GM19397 (cell line): ENCODE measurements around the gene HECW1.
A peak's percentile ranks its signal among the peaks of the same experiment; 100 is the strongest.
"Not testable (repeated sequence)": the region's sequence is repeated elsewhere in the genome, so short reads cannot be mapped to it uniquely, and the experiment has no call there.

Experiments used
- ATAC-seq: cut with Tn5 transposase; IDR thresholded peaks from one replicate; pipeline ENCODE4 v1.9.1; 2021; ENCODE audit warnings: mild to moderate bottlenecking, moderate library complexity; ENCODE audit not compliant: unreplicated experiment

Gene HECW1

GRCh38 chr7:43112459-43112940 lies at the start of gene HECW1:
Gene HECW1, plus strand, starts transcription at chr7:43112647. Its CDS starts 131,259 bp downstream, at chr7:43243906.
- ATAC-seq, result no peak

GRCh38 chr7:43071604-43072003 lies 40.8 kb upstream of the HECW1 start:
- no peak for ATAC-seq

GRCh38 chr7:43072530-43072929 lies 39.9 kb upstream of the HECW1 start:
- peak; percentile 46 for ATAC-seq

- ATAC-seq, result not testable (repeated sequence)
Measured at GRCh38 chr7:43073811-43074210, 38.6 kb upstream of the HECW1 start.

GRCh38 chr7:43076189-43076605 lies 36.2 kb upstream of the HECW1 start:
- peak; percentile 61 for ATAC-seq

GRCh38 chr7:43076606-43077005 lies 35.8 kb upstream of the HECW1 start:
- no peak for ATAC-seq

- no peak for ATAC-seq
Measured at GRCh38 chr7:43077285-43077684, 35.2 kb upstream of the HECW1 start.

GRCh38 chr7:43077732-43078391 lies 34.6 kb upstream of the HECW1 start:
- ATAC-seq, result no peak

- ATAC-seq, result no peak
Measured at GRCh38 chr7:43078794-43079193, 33.7 kb upstream of the HECW1 start.

GRCh38 chr7:43081603-43082002 lies 30.8 kb upstream of the HECW1 start:
- no peak for ATAC-seq

- no peak for ATAC-seq
Measured at GRCh38 chr7:43083106-43083505, 29.3 kb upstream of the HECW1 start.

GRCh38 chr7:43085017-43085416 lies 27.4 kb upstream of the HECW1 start:
- ATAC-seq, result no peak

GRCh38 chr7:43085992-43086391 lies 26.5 kb upstream of the HECW1 start:
- ATAC-seq, result no peak

GRCh38 chr7:43092819-43093218 lies 19.6 kb upstream of the HECW1 start:
- ATAC-seq, result no peak

GRCh38 chr7:43096875-43097274 lies 15.6 kb upstream of the HECW1 start:
- no peak for ATAC-seq

- ATAC-seq, result no peak
Measured at GRCh38 chr7:43099750-43100149, 12.7 kb upstream of the HECW1 start.

GRCh38 chr7:43104874-43105520 lies 7.5 kb upstream of the HECW1 start:
- ATAC-seq, result no peak

GRCh38 chr7:43105521-43106120 lies 6.8 kb upstream of the HECW1 start:
- ATAC-seq, result no peak

GRCh38 chr7:43108255-43109011 lies 4.0 kb upstream of the HECW1 start:
- peak; percentile 86 for ATAC-seq

- ATAC-seq, result no peak
Measured at GRCh38 chr7:43110791-43111535, 1.5 kb upstream of the HECW1 start.
